GM19452 (cell line): ENCODE results near the gene PLAAT5.
"Not testable (repeated sequence)": the region's sequence is repeated elsewhere in the genome, so short reads cannot be mapped to it uniquely, and the experiment has no call there.

Experiments used
- ATAC-seq: cut with Tn5 transposase; IDR thresholded peaks from one replicate; pipeline ENCODE4 v1.9.1; 2021; ENCODE audit not compliant: unreplicated experiment

The PLAAT5 gene

GRCh38 chr11:63488789-63489188 is 2.2 kb downstream of the PLAAT5 start:
- ATAC-seq, result no peak

- ATAC-seq, result no peak
Observed at GRCh38 chr11:63485777-63486176, 5.2 kb downstream of the PLAAT5 start.

- no peak for ATAC-seq
Observed at GRCh38 chr11:63480039-63480438, 10.9 kb downstream of the PLAAT5 start.

GRCh38 chr11:63478896-63479295 is 12.1 kb downstream of the PLAAT5 start:
- no peak for ATAC-seq

- ATAC-seq, result no peak
Observed at GRCh38 chr11:63476618-63477017, 14.3 kb downstream of the PLAAT5 start.

GRCh38 chr11:63472372-63472771 is 18.6 kb downstream of the PLAAT5 start:
- ATAC-seq, result no peak

- ATAC-seq, result no peak
Observed at GRCh38 chr11:63470311-63470710, 20.7 kb downstream of the PLAAT5 start.

- ATAC-seq, result no peak
Observed at GRCh38 chr11:63462137-63462536, 28.8 kb downstream of the PLAAT5 start.

- no peak for ATAC-seq
Observed at GRCh38 chr11:63459586-63459985, 31.4 kb downstream of the PLAAT5 start.

- no peak for ATAC-seq
Observed at GRCh38 chr11:63448646-63449045, 42.3 kb downstream of the PLAAT5 start.

- no peak for ATAC-seq
Observed at GRCh38 chr11:63445720-63446119, 45.2 kb downstream of the PLAAT5 start.

- no peak for ATAC-seq
Observed at GRCh38 chr11:63445118-63445517, 45.8 kb downstream of the PLAAT5 start.

- no peak for ATAC-seq
Observed at GRCh38 chr11:63444160-63444559, 46.8 kb downstream of the PLAAT5 start.

GRCh38 chr11:63443714-63444113 is 47.3 kb downstream of the PLAAT5 start:
- no peak for ATAC-seq

- not testable (repeated sequence) for ATAC-seq
Observed at GRCh38 chr11:63435831-63436230, 55.1 kb downstream of the PLAAT5 start.

GRCh38 chr11:63435351-63435750 is 55.6 kb downstream of the PLAAT5 start:
- ATAC-seq, result not testable (repeated sequence)

- not testable (repeated sequence) for ATAC-seq
Observed at GRCh38 chr11:63430731-63431130, 60.2 kb downstream of the PLAAT5 start.

GRCh38 chr11:63427971-63428508 is 62.9 kb downstream of the PLAAT5 start:
- no peak for ATAC-seq

GRCh38 chr11:63417174-63417852 is 73.7 kb downstream of the PLAAT5 start:
- ATAC-seq, result no peak
